ENCODE measurements around the gene DLX1. TPM values are rescaled to one million over a fixed set of nuclear protein-coding genes. Genes with fewer than 3 reads are reported as not detected.

The DLX1 gene
- total RNA-seq, 6 donors from 2014 or later: not detected

- TF ChIP-seq EP300 (IDR thresholded peaks at IDR 0.05): no peak
- no peak for TF ChIP-seq POLR2A (IDR thresholded peaks at IDR 0.05)
- TF ChIP-seq POLR2AphosphoS5 (IDR thresholded peaks at IDR 0.05): no peak
- no peak for TF ChIP-seq CTCF (IDR thresholded peaks at IDR 0.05)
- Histone ChIP-seq H3K4me3 (no peak overlapping the region), H3K9me3 (no peaks in the 10 kb centered on the region), H3K4me1 (no peaks in the 10 kb centered on the region), H3K27me3 (no peaks in the 10 kb centered on the region), H3K36me3 (no peaks in the 10 kb centered on the region), H3K27ac (no peak overlapping the region)
- ATAC-seq (ENCODE audit: low FRiP score in 2 of 2): no peak
- no peak for DNase-seq
- WGBS, 2 donors: 93 to 97% methylated on average over 2 of the region's 2 CpGs
Observed at GRCh38 chr2:172049567-172050120, 35.7 kb upstream of the DLX1 start.

GRCh38 chr2:172050479-172051125 is 34.7 kb upstream of the DLX1 start:
- H3K4me3 ChIP-seq: no peak overlapping the region
- TF ChIP-seq POLR2A (IDR thresholded peaks at IDR 0.05) (no peak), EP300 (IDR thresholded peaks at IDR 0.05) (no peak)
- DNase-seq: no peak
- no peaks in the 10 kb centered on the region for H3K9me3 ChIP-seq
- no peaks in the 10 kb centered on the region for H3K27me3 ChIP-seq
- no peaks in the 10 kb centered on the region for H3K4me1 ChIP-seq
- 94 to 97% methylated on average over 1 of the region's 1 CpG for WGBS, 2 donors
- no peak overlapping the region for H3K27ac ChIP-seq
- no peak for ATAC-seq (ENCODE audit: low FRiP score in 2 of 2)
- H3K36me3 ChIP-seq: no peaks in the 10 kb centered on the region

- no peak overlapping the region for H3K4me3 ChIP-seq
- H3K36me3 ChIP-seq: no peaks in the 10 kb centered on the region
- WGBS, 2 donors: 60 to 65% methylated on average over 4 of the region's 4 CpGs
- TF ChIP-seq POLR2AphosphoS5 (IDR thresholded peaks at IDR 0.05): no peak
- TF ChIP-seq CTCF (IDR thresholded peaks at IDR 0.05): no peak
- TF ChIP-seq POLR2A (IDR thresholded peaks at IDR 0.05): no peak
- TF ChIP-seq EP300 (IDR thresholded peaks at IDR 0.05): no peak
- H3K27me3 ChIP-seq: no peaks in the 10 kb centered on the region
- H3K9me3 ChIP-seq: no peaks in the 10 kb centered on the region
- DNase-seq: no peak
- H3K4me1 ChIP-seq: no peaks in the 10 kb centered on the region
- no peak overlapping the region for H3K27ac ChIP-seq
- no peak for ATAC-seq (ENCODE audit: low FRiP score in 2 of 2)
Observed at GRCh38 chr2:172052000-172052983, 33.0 kb upstream of the DLX1 start.

GRCh38 chr2:172053486-172053885 is 31.8 kb upstream of the DLX1 start:
- Histone ChIP-seq H3K27me3 (no peaks in the 10 kb centered on the region), H3K4me1 (no peaks in the 10 kb centered on the region), H3K4me3 (no peak overlapping the region), H3K27ac (no peak overlapping the region), H3K36me3 (no peaks in the 10 kb centered on the region), H3K9me3 (no peaks in the 10 kb centered on the region)
- DNase-seq (no peak), ATAC-seq (ENCODE audit: low FRiP score in 2 of 2) (no peak)
- 84 to 97% methylated on average over 1 of the region's 1 CpG for WGBS, 2 donors
- TF ChIP-seq CTCF (IDR thresholded peaks at IDR 0.05): no peak
- TF ChIP-seq POLR2AphosphoS5 (IDR thresholded peaks at IDR 0.05): no peak
- no peak for TF ChIP-seq EP300 (IDR thresholded peaks at IDR 0.05)
- no peak for TF ChIP-seq POLR2A (IDR thresholded peaks at IDR 0.05)

GRCh38 chr2:172056293-172056692 is 29.0 kb upstream of the DLX1 start:
- no peak for TF ChIP-seq POLR2A (IDR thresholded peaks at IDR 0.05)
- TF ChIP-seq EP300 (IDR thresholded peaks at IDR 0.05): no peak
- no peak for TF ChIP-seq POLR2AphosphoS5 (IDR thresholded peaks at IDR 0.05)
- no peak for TF ChIP-seq CTCF (IDR thresholded peaks at IDR 0.05)
- Histone ChIP-seq H3K36me3 (no peaks in the 10 kb centered on the region), H3K27ac (no peak overlapping the region), H3K4me3 (no peak overlapping the region), H3K4me1 (no peaks in the 10 kb centered on the region), H3K9me3 (no peaks in the 10 kb centered on the region), H3K27me3 (no peaks in the 10 kb centered on the region)
- 84 to 92% methylated on average over 2 of the region's 2 CpGs for WGBS, 2 donors
- DNase-seq: no peak
- ATAC-seq (ENCODE audit: low FRiP score in 2 of 2): no peak

Data from upper lobe of left lung (tissue), 6 donors.